ENCODE results near the gene TSC2.

Gene TSC2

GRCh38 chr16:2044541-2044940, 3.2 kb upstream of the TSC2 start:
- Histone ChIP-seq H3K4me1 (ENCODE audit: control insufficient read depth, insufficient read depth, low read length, poor library complexity, severe bottlenecking) (peaks cover 17% of the 10 kb centered on the region), H3K27ac (ENCODE audit: insufficient read depth, low read length, poor library complexity, severe bottlenecking) (no peak overlapping the region), H3K9me3 (ENCODE audit: control insufficient read depth, low read length) (no peaks in the 10 kb centered on the region), H3K27me3 (replicated peaks; ENCODE audit: control insufficient read depth, insufficient read depth, low read length, poor library complexity, severe bottlenecking) (no peaks in the 10 kb centered on the region), H3K4me3 (ENCODE audit: insufficient read depth, low read depth, low read length, poor library complexity, severe bottlenecking) (no peak overlapping the region), H3K36me3 (ENCODE audit: control insufficient read depth, insufficient read depth, low read length) (no peaks in the 10 kb centered on the region)
- no peak for DNase-seq

GRCh38 chr16:2045965-2046892, 1.6 kb upstream of the TSC2 start:
- Histone ChIP-seq H3K36me3 (ENCODE audit: control insufficient read depth, insufficient read depth, low read length) (peaks cover 5% of the 10 kb centered on the region), H3K27ac (ENCODE audit: insufficient read depth, low read length, poor library complexity, severe bottlenecking) (no peak overlapping the region), H3K27me3 (replicated peaks; ENCODE audit: control insufficient read depth, insufficient read depth, low read length, poor library complexity, severe bottlenecking) (no peaks in the 10 kb centered on the region), H3K9me3 (ENCODE audit: control insufficient read depth, low read length) (no peaks in the 10 kb centered on the region), H3K4me1 (ENCODE audit: control insufficient read depth, insufficient read depth, low read length, poor library complexity, severe bottlenecking) (peaks cover 17% of the 10 kb centered on the region), H3K4me3 (ENCODE audit: insufficient read depth, low read depth, low read length, poor library complexity, severe bottlenecking) (no peak overlapping the region)
- no peak for DNase-seq

- peaks cover 5% of the 10 kb centered on the region for H3K36me3 ChIP-seq (ENCODE audit: control insufficient read depth, insufficient read depth, low read length)
- DNase-seq = no peak
- no peaks in the 10 kb centered on the region for H3K9me3 ChIP-seq (ENCODE audit: control insufficient read depth, low read length)
- H3K27ac ChIP-seq (ENCODE audit: insufficient read depth, low read length, poor library complexity, severe bottlenecking) = no peak overlapping the region
- H3K27me3 ChIP-seq (replicated peaks; ENCODE audit: control insufficient read depth, insufficient read depth, low read length, poor library complexity, severe bottlenecking) = no peaks in the 10 kb centered on the region
- H3K4me3 ChIP-seq (ENCODE audit: insufficient read depth, low read depth, low read length, poor library complexity, severe bottlenecking) = peak overlapping the region; percentile 91
- peaks cover 17% of the 10 kb centered on the region for H3K4me1 ChIP-seq (ENCODE audit: control insufficient read depth, insufficient read depth, low read length, poor library complexity, severe bottlenecking)
Measured at GRCh38 chr16:2046893-2047329, 874 bp upstream of the TSC2 start.

GRCh38 chr16:2048116-2048543, 345 bp downstream of the TSC2 start:
- peaks cover 17% of the 10 kb centered on the region for H3K4me1 ChIP-seq (ENCODE audit: control insufficient read depth, insufficient read depth, low read length, poor library complexity, severe bottlenecking)
- peaks cover 11% of the 10 kb centered on the region for H3K36me3 ChIP-seq (ENCODE audit: control insufficient read depth, insufficient read depth, low read length)
- no peak for DNase-seq
- H3K9me3 ChIP-seq (ENCODE audit: control insufficient read depth, low read length) = no peaks in the 10 kb centered on the region
- H3K4me3 ChIP-seq (ENCODE audit: insufficient read depth, low read depth, low read length, poor library complexity, severe bottlenecking) = peak overlapping the region; percentile 91
- peak overlapping the region; percentile 63 for H3K27ac ChIP-seq (ENCODE audit: insufficient read depth, low read length, poor library complexity, severe bottlenecking)
- H3K27me3 ChIP-seq (replicated peaks; ENCODE audit: control insufficient read depth, insufficient read depth, low read length, poor library complexity, severe bottlenecking) = no peaks in the 10 kb centered on the region

GRCh38 chr16:2053211-2053610, 5.4 kb downstream of the TSC2 start:
- Histone ChIP-seq H3K4me3 (ENCODE audit: insufficient read depth, low read depth, low read length, poor library complexity, severe bottlenecking) (no peak overlapping the region), H3K9me3 (ENCODE audit: control insufficient read depth, low read length) (no peaks in the 10 kb centered on the region), H3K36me3 (ENCODE audit: control insufficient read depth, insufficient read depth, low read length) (peaks cover 44% of the 10 kb centered on the region), H3K27ac (ENCODE audit: insufficient read depth, low read length, poor library complexity, severe bottlenecking) (no peak overlapping the region), H3K4me1 (ENCODE audit: control insufficient read depth, insufficient read depth, low read length, poor library complexity, severe bottlenecking) (peaks cover 7% of the 10 kb centered on the region), H3K27me3 (replicated peaks; ENCODE audit: control insufficient read depth, insufficient read depth, low read length, poor library complexity, severe bottlenecking) (no peaks in the 10 kb centered on the region)
- DNase-seq = no peak

GRCh38 chr16:2053897-2054296, 6.1 kb downstream of the TSC2 start:
- DNase-seq = no peak
- H3K36me3 ChIP-seq (ENCODE audit: control insufficient read depth, insufficient read depth, low read length) = peaks cover 49% of the 10 kb centered on the region
- H3K4me3 ChIP-seq (ENCODE audit: insufficient read depth, low read depth, low read length, poor library complexity, severe bottlenecking) = no peak overlapping the region

GRCh38 chr16:2054543-2055245, 6.9 kb downstream of the TSC2 start:
- peaks cover 49% of the 10 kb centered on the region for H3K36me3 ChIP-seq (ENCODE audit: control insufficient read depth, insufficient read depth, low read length)
- H3K27me3 ChIP-seq (replicated peaks; ENCODE audit: control insufficient read depth, insufficient read depth, low read length, poor library complexity, severe bottlenecking) = no peaks in the 10 kb centered on the region
- no peaks in the 10 kb centered on the region for H3K9me3 ChIP-seq (ENCODE audit: control insufficient read depth, low read length)
- H3K4me1 ChIP-seq (ENCODE audit: control insufficient read depth, insufficient read depth, low read length, poor library complexity, severe bottlenecking) = no peaks in the 10 kb centered on the region
- no peak overlapping the region for H3K27ac ChIP-seq (ENCODE audit: insufficient read depth, low read length, poor library complexity, severe bottlenecking)
- DNase-seq = no peak
- no peak overlapping the region for H3K4me3 ChIP-seq (ENCODE audit: insufficient read depth, low read depth, low read length, poor library complexity, severe bottlenecking)

More at GRCh38 chr16:2053897-2054296, 6.1 kb downstream of the TSC2 start:
- Histone ChIP-seq H3K27ac (ENCODE audit: insufficient read depth, low read length, poor library complexity, severe bottlenecking) (no peak overlapping the region), H3K4me1 (ENCODE audit: control insufficient read depth, insufficient read depth, low read length, poor library complexity, severe bottlenecking) (peaks cover under 1% of the 10 kb centered on the region), H3K9me3 (ENCODE audit: control insufficient read depth, low read length) (no peaks in the 10 kb centered on the region), H3K27me3 (replicated peaks; ENCODE audit: control insufficient read depth, insufficient read depth, low read length, poor library complexity, severe bottlenecking) (no peaks in the 10 kb centered on the region)

GRCh38 chr16:2056077-2056476, 8.3 kb downstream of the TSC2 start:
- Histone ChIP-seq H3K9me3 (ENCODE audit: control insufficient read depth, low read length) (no peaks in the 10 kb centered on the region), H3K27ac (ENCODE audit: insufficient read depth, low read length, poor library complexity, severe bottlenecking) (no peak overlapping the region), H3K4me3 (ENCODE audit: insufficient read depth, low read depth, low read length, poor library complexity, severe bottlenecking) (no peak overlapping the region), H3K27me3 (replicated peaks; ENCODE audit: control insufficient read depth, insufficient read depth, low read length, poor library complexity, severe bottlenecking) (no peaks in the 10 kb centered on the region), H3K4me1 (ENCODE audit: control insufficient read depth, insufficient read depth, low read length, poor library complexity, severe bottlenecking) (no peaks in the 10 kb centered on the region), H3K36me3 (ENCODE audit: control insufficient read depth, insufficient read depth, low read length) (peaks cover 49% of the 10 kb centered on the region)
- DNase-seq = no peak

GRCh38 chr16:2056681-2057407, 9.1 kb downstream of the TSC2 start:
- H3K4me1 ChIP-seq (ENCODE audit: control insufficient read depth, insufficient read depth, low read length, poor library complexity, severe bottlenecking) = no peaks in the 10 kb centered on the region
- peaks cover 53% of the 10 kb centered on the region for H3K36me3 ChIP-seq (ENCODE audit: control insufficient read depth, insufficient read depth, low read length)
- H3K9me3 ChIP-seq (ENCODE audit: control insufficient read depth, low read length) = no peaks in the 10 kb centered on the region
- H3K4me3 ChIP-seq (ENCODE audit: insufficient read depth, low read depth, low read length, poor library complexity, severe bottlenecking) = no peak overlapping the region
- no peaks in the 10 kb centered on the region for H3K27me3 ChIP-seq (replicated peaks; ENCODE audit: control insufficient read depth, insufficient read depth, low read length, poor library complexity, severe bottlenecking)
- DNase-seq = no peak
- H3K27ac ChIP-seq (ENCODE audit: insufficient read depth, low read length, poor library complexity, severe bottlenecking) = no peak overlapping the region

Data from effector memory CD4-positive, alpha-beta T cell (primary cell).